HEK293T (cell line): ENCODE data around the gene SEZ6.

ENCODE experiments used
- ARNT ChIP-seq: fragments of 450-650 bp; IDR thresholded peaks from 2 replicates; pipeline ENCODE4 v1.6.1; 2017; ENCODE audit warnings: mild to moderate bottlenecking
- BHLHE40 ChIP-seq: fragments of 450-650 bp; IDR thresholded peaks from 2 replicates; pipeline ENCODE4 v1.6.1; 2016; ENCODE audit warnings: mild to moderate bottlenecking, moderate library complexity, borderline replicate concordance
- CTBP1 ChIP-seq: fragments of 450-650 bp; IDR thresholded peaks from 2 replicates; pipeline ENCODE4 v1.6.1; 2016; ENCODE audit warnings: borderline replicate concordance
- ELF4 ChIP-seq: fragments of 450-650 bp; IDR thresholded peaks from 2 replicates; pipeline ENCODE4 v1.6.1; 2017; ENCODE audit warnings: antibody characterized with exemption
- FOXM1 ChIP-seq: fragments of 450-650 bp; IDR thresholded peaks from 2 replicates; pipeline ENCODE4 v1.6.1; 2017; ENCODE audit warnings: mild to moderate bottlenecking, borderline replicate concordance
- HDGF ChIP-seq: fragments of 450-650 bp; IDR thresholded peaks from 2 replicates; pipeline ENCODE4 v1.6.1; 2017; ENCODE audit warnings: antibody characterized with exemption, borderline replicate concordance
- L3MBTL2 ChIP-seq: fragments of 450-650 bp; conservative IDR thresholded peaks from 2 replicates; pipeline ENCODE4 v1.6.1; 2016; ENCODE audit warnings: mild to moderate bottlenecking
- LEF1 ChIP-seq: fragments of 450-650 bp; IDR thresholded peaks from 2 replicates; pipeline ENCODE4 v1.6.1; 2017; ENCODE audit warnings: mild to moderate bottlenecking, borderline replicate concordance
- NFRKB ChIP-seq: fragments of 450-650 bp; IDR thresholded peaks from 2 replicates; pipeline ENCODE4 v1.6.1; 2016; ENCODE audit warnings: mild to moderate bottlenecking, moderate library complexity
- PKNOX1 ChIP-seq: fragments of 450-650 bp; IDR thresholded peaks from 2 replicates; pipeline ENCODE4 v1.6.1; 2016
- SP1 ChIP-seq: fragments of 450-650 bp; IDR thresholded peaks from 2 replicates; pipeline ENCODE4 v1.6.1; 2017
- SUZ12 ChIP-seq: fragments of 450-650 bp; IDR thresholded peaks from 2 replicates; pipeline ENCODE4 v1.6.1; 2016; ENCODE audit warnings: mild to moderate bottlenecking
- TARDBP ChIP-seq: fragments of 450-650 bp; IDR thresholded peaks from 2 replicates; pipeline ENCODE4 v1.6.1; 2016

GRCh38 chr17:29042679-29043538 is 37.1 kb upstream of the SEZ6 start, which contains the start of gene PIPOX:
- no peak for TF ChIP-seq SUZ12
- no peak for TF ChIP-seq HDGF
- TF ChIP-seq CTBP1: no peak
- no peak for TF ChIP-seq TARDBP
- TF ChIP-seq PKNOX1: no peak
- no peak for TF ChIP-seq FOXM1
- TF ChIP-seq NFRKB: no peak
- TF ChIP-seq ARNT: no peak
- TF ChIP-seq ELF4: no peak
- no peak for TF ChIP-seq LEF1
- no peak for TF ChIP-seq SP1
- no peak for TF ChIP-seq L3MBTL2
- TF ChIP-seq BHLHE40: no peak
